Hepatocyte (in vitro differentiated cells): Measurements from ENCODE around the gene POLR1B.

Experiments
- EZH2 ChIP-seq: fragments of 200-600 bp; sonication (generic); IDR thresholded peaks from 2 replicates; pipeline ENCODE4 v1.6.1; 2016; ENCODE audit warnings: antibody characterized with exemption, mild to moderate bottlenecking, borderline replicate concordance
- TF ChIP-seq, protein P1 (sequence below): fragments of 200-600 bp; sonication (generic); IDR thresholded peaks from 2 replicates; pipeline ENCODE4 v1.5.1; 2016; ENCODE audit warnings: antibody characterized with exemption, mild to moderate bottlenecking; ENCODE audit not compliant: poor library complexity

DNA sequence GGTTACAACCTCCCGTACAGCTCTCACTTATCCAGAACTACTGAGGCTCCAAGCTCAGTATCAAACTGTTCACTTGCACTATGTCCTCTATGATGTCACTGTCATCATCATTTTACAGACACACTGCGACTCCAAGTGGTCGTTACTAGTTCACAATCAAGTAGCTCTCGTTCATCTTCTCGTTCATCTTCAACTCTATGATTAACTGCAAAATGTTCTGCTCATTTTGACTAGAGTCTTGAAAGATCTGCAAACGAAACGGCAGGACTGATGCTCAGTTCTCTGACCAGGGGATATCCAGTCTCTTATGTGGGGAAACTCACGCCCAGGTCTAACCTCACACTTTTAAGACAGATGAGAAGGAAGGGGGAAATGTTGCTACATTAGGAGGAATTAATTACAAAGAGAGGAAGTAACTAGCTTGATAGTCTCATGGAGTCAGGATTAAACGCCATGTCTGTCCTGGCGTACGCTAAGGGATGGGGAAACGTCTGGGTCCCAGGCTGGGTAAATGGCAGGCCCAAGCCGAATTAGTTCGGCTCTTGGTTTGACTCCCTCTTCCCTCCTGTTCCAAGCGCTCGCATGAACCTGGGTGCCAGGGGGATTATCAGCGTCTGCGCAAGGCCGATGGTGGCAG lies 41.4 kb downstream of the POLR1B start:
- no peak for TF ChIP-seq EZH2
- TF ChIP-seq, protein P1, sequence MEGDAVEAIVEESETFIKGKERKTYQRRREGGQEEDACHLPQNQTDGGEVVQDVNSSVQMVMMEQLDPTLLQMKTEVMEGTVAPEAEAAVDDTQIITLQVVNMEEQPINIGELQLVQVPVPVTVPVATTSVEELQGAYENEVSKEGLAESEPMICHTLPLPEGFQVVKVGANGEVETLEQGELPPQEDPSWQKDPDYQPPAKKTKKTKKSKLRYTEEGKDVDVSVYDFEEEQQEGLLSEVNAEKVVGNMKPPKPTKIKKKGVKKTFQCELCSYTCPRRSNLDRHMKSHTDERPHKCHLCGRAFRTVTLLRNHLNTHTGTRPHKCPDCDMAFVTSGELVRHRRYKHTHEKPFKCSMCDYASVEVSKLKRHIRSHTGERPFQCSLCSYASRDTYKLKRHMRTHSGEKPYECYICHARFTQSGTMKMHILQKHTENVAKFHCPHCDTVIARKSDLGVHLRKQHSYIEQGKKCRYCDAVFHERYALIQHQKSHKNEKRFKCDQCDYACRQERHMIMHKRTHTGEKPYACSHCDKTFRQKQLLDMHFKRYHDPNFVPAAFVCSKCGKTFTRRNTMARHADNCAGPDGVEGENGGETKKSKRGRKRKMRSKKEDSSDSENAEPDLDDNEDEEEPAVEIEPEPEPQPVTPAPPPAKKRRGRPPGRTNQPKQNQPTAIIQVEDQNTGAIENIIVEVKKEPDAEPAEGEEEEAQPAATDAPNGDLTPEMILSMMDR, result no peak
